ENCODE results near the gene ATP2B1.
A peak's percentile ranks its signal among the peaks of the same experiment; 100 is the strongest.

The ATP2B1 gene

DNA sequence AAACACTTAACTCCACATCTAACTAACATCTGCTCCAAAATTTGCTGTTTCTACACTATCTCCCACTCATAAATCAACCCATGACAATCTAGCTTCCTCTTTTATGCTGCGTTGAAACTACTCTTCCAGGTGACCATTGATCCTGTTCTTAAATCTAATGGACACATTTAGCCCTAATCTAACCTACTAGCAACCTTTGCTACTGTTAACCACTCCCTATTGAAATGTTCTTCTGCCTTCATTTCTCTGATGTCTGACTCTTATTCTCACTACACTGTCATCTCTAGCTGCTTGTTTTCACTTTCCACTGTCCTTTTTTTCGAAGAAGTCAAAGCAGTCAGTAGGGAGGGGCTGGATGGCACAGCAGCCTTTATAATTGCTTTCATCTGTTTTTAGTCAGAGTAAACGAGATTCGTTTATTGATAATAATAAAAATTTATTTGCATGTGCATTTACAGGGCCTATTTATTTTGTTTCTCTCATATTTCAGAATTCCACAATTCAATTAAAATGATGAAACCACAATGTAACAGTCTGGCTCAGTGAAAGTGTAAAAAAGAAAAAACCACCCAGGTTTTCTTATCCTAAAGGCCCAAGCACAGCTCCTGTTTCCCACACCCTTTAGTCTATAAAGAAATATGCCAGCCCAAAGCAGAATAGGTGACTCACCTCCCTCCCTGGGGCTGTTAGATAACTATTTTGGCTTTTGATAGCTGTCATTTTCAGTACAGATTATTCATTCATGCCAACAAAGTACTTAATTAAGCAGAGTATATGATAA is 44.9 kb downstream of the ATP2B1 start:
- H3K36me3 ChIP-seq (replicated peaks) = no peaks in the 10 kb centered on the region
- no peak overlapping the region for H3K4me3 ChIP-seq (ENCODE audit: low read depth, low read length)
- DNase-seq = peak; percentile 35
- in situ Hi-C loops (cut with HindIII; ENCODE audit: low pct_ligation_motif_present, low sequenced_read_pairs) = no loop called here
- H3K27ac ChIP-seq = no peak overlapping the region
- no peaks in the 10 kb centered on the region for H3K27me3 ChIP-seq (replicated peaks)
- TF ChIP-seq, protein P1, sequence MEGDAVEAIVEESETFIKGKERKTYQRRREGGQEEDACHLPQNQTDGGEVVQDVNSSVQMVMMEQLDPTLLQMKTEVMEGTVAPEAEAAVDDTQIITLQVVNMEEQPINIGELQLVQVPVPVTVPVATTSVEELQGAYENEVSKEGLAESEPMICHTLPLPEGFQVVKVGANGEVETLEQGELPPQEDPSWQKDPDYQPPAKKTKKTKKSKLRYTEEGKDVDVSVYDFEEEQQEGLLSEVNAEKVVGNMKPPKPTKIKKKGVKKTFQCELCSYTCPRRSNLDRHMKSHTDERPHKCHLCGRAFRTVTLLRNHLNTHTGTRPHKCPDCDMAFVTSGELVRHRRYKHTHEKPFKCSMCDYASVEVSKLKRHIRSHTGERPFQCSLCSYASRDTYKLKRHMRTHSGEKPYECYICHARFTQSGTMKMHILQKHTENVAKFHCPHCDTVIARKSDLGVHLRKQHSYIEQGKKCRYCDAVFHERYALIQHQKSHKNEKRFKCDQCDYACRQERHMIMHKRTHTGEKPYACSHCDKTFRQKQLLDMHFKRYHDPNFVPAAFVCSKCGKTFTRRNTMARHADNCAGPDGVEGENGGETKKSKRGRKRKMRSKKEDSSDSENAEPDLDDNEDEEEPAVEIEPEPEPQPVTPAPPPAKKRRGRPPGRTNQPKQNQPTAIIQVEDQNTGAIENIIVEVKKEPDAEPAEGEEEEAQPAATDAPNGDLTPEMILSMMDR (IDR thresholded peaks at IDR 0.05; ENCODE audit: low read depth, low read length, missing control alignments) = no peak

DNA sequence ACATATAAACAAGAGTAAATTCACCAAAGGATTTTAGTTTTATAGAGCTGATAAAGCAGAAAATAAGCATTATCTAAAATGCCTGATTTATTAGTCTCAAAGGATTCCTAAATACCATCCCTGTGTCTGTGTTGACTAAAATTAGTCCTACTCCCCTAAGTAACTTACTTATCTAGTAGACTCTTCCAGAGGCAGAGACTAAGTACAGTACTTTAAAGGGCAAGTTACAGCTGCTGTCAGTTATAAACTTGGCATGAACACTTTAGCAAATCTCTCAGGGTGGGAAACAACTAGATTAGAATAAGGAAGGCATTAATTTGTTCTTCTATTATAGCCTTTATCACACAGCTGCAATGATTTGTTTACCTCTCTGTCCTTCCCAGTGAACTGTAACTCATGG is 46.0 kb downstream of the ATP2B1 start:
- no peak overlapping the region for H3K27ac ChIP-seq
- TF ChIP-seq, protein P1 (IDR thresholded peaks at IDR 0.05; ENCODE audit: low read depth, low read length, missing control alignments) = no peak
- in situ Hi-C loops (cut with HindIII; ENCODE audit: low pct_ligation_motif_present, low sequenced_read_pairs) = no loop called here
- H3K27me3 ChIP-seq (replicated peaks) = no peaks in the 10 kb centered on the region
- H3K4me3 ChIP-seq (ENCODE audit: low read depth, low read length) = no peak overlapping the region
- DNase-seq = no peak
- H3K36me3 ChIP-seq (replicated peaks) = no peaks in the 10 kb centered on the region

DNA sequence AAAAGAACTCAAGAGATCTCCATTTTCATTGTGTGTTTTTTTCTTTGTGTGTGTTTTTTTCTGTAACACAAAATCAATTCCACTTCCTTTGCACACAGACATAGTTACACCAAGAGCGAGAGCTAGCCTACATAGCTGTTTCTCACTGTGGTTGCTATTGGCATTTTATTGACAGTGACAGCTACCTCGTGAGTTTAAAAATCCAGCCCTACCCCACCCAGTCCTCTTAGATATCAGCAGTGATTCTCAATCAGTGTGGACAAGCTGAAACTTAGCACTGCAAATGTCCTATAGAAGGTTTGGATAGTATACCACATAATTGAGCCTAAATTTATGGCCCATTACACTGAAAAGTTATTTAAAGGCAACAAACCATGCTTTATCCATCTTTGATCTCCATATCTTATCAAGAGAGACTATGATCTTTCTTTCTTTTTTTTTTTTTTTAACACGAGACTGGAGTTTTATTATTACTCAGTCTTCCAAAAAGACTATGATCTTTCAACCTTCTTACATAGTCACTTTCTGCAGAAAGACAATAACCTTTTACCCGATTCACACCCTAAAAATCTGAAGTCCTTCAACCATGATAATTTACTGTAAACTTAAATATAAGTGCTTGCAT is 46.8 kb downstream of the ATP2B1 start:
- Histone ChIP-seq H3K27me3 (replicated peaks) (no peaks in the 10 kb centered on the region), H3K36me3 (replicated peaks) (no peaks in the 10 kb centered on the region), H3K27ac (no peak overlapping the region), H3K4me3 (ENCODE audit: low read depth, low read length) (no peak overlapping the region)
- no peak for DNase-seq
- TF ChIP-seq, protein P1 (IDR thresholded peaks at IDR 0.05; ENCODE audit: low read depth, low read length, missing control alignments) = no peak
- in situ Hi-C loops (cut with HindIII; ENCODE audit: low pct_ligation_motif_present, low sequenced_read_pairs) = no loop called here

DNA sequence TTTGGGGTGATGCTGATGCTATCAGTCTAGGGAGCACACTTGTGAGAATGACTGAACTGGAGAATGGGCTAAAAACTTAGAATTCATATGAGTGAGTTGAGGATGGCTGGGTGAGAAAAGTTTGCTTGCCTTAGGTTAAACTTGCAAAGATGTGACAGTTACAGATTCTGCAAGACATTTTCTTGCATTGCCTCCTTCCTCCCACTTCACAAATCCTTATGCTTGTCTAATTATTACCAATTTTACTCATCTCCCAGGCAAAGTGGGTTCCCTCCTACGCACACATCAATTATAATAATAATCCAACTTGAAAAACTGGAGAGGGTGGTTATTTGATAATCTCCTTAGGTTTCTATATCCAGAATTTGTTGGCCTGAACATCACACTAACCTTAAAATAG is 50.9 kb downstream of the ATP2B1 start:
- Histone ChIP-seq H3K4me3 (ENCODE audit: low read depth, low read length) (no peak overlapping the region), H3K27me3 (replicated peaks) (no peaks in the 10 kb centered on the region), H3K36me3 (replicated peaks) (no peaks in the 10 kb centered on the region), H3K27ac (no peak overlapping the region)
- TF ChIP-seq, protein P1 (IDR thresholded peaks at IDR 0.05; ENCODE audit: low read depth, low read length, missing control alignments) = no peak
- no peak for DNase-seq
- in situ Hi-C loops (cut with HindIII; ENCODE audit: low pct_ligation_motif_present, low sequenced_read_pairs) = no loop called here

- H3K27me3 ChIP-seq (replicated peaks) = no peaks in the 10 kb centered on the region
- DNase-seq = no peak
- TF ChIP-seq, protein P1 (IDR thresholded peaks at IDR 0.05; ENCODE audit: low read depth, low read length, missing control alignments) = no peak
- H3K36me3 ChIP-seq (replicated peaks) = no peaks in the 10 kb centered on the region
- H3K27ac ChIP-seq = no peak overlapping the region
- in situ Hi-C loops (cut with HindIII; ENCODE audit: low pct_ligation_motif_present, low sequenced_read_pairs) = no loop called here
- no peak overlapping the region for H3K4me3 ChIP-seq (ENCODE audit: low read depth, low read length)
Measured at GRCh38 chr12:89657066-89657465, 51.6 kb downstream of the ATP2B1 start.

All from brain microvascular endothelial cell (primary cell).